Neural cell (in vitro differentiated cells): ENCODE measurements around the gene UMODL1. TPM values are rescaled to one million over a fixed set of nuclear protein-coding genes. Genes with fewer than 3 reads are reported as not detected.

Experiments
- H2AFZ ChIP-seq: fragments of 200-600, 300-800 bp; sonication (generic), shearing (Covaris generic); 2 replicates; pipeline ENCODE4 v1.6.0; 2014; ENCODE audit warnings: low read depth, mild to moderate bottlenecking, antibody characterized with exemption, low read length, moderate library complexity
- H3F3A ChIP-seq: fragments of 200-600 bp; shearing (Covaris generic); 2 replicates; pipeline ENCODE4 v1.6.1; 2016; ENCODE audit warnings: mild to moderate bottlenecking, moderate library complexity, mixed read lengths, antibody characterized with exemption, low read length; ENCODE audit not compliant: insufficient read depth, poor library complexity, severe bottlenecking
- H3K27ac ChIP-seq: fragments of 200-600, 300-800 bp; sonication (generic), shearing (Covaris generic); 2 replicates; pipeline ENCODE4 v1.5.1; 2014; ENCODE audit warnings: mild to moderate bottlenecking, low read length, moderate library complexity
- H3K27me3 ChIP-seq: fragments of 300-800, 200-600 bp; sonication (generic), shearing (Covaris generic); 2 replicates; pipeline ENCODE4 v1.6.0; 2014; ENCODE audit warnings: mild to moderate bottlenecking, low read depth, low read length, moderate library complexity; ENCODE audit not compliant: insufficient read depth
- H3K36me3 ChIP-seq: fragments of 300-800, 200-600 bp; sonication (generic), shearing (Covaris generic); 2 replicates; pipeline ENCODE4 v1.5.1; 2014; ENCODE audit warnings: mild to moderate bottlenecking, antibody characterized with exemption, low read length, moderate library complexity; ENCODE audit not compliant: insufficient read depth
- H3K4me2 ChIP-seq: fragments of 300-800, 200-600 bp; sonication (generic), shearing (Covaris generic); 2 replicates; pipeline ENCODE4 v1.6.0; 2014; ENCODE audit warnings: mild to moderate bottlenecking, low read length
- H3K4me3 ChIP-seq: fragments of 300-800, 200-600 bp; sonication (generic), shearing (Covaris generic); 2 replicates; pipeline ENCODE4 v1.5.1; 2014; ENCODE audit warnings: mild to moderate bottlenecking, low read length, moderate library complexity
- H3K79me2 ChIP-seq: fragments of 200-600 bp; shearing (Covaris generic); replicated peaks from 2 replicates; pipeline ENCODE4 v1.6.0; 2014; ENCODE audit warnings: mild to moderate bottlenecking, low read length, moderate library complexity; ENCODE audit not compliant: insufficient read depth
- H3K9ac ChIP-seq: fragments of 300-800, 200-600 bp; sonication (generic), shearing (Covaris generic); 2 replicates; pipeline ENCODE4 v1.6.1; 2016; ENCODE audit warnings: mild to moderate bottlenecking, low read length, mixed read lengths
- H3K9me2 ChIP-seq: fragments of 200-600 bp; shearing (Covaris generic); 2 replicates; pipeline ENCODE4 v1.6.1; 2016; ENCODE audit warnings: mild to moderate bottlenecking, low read length, mixed read lengths; ENCODE audit not compliant: insufficient read depth
- H3K9me3 ChIP-seq: fragments of 200-600, 300-800 bp; sonication (generic), shearing (Covaris generic); 2 replicates; pipeline ENCODE4 v1.6.1; 2016; ENCODE audit warnings: mild to moderate bottlenecking, mixed run types, low read length, moderate library complexity, mixed read lengths
- H4K20me1 ChIP-seq: fragments of 200-600 bp; shearing (Covaris generic); 2 replicates; pipeline ENCODE4 v1.6.1; 2016; ENCODE audit warnings: mild to moderate bottlenecking, mixed run types; ENCODE audit not compliant: insufficient read depth
- EP300 ChIP-seq: fragments of 450-650 bp; conservative IDR thresholded peaks from 2 replicates; pipeline ENCODE4 v1.6.1; 2014; ENCODE audit warnings: antibody characterized with exemption, mild to moderate bottlenecking, moderate library complexity; ENCODE audit not compliant: poor library complexity, severe bottlenecking
- EZH2 ChIP-seq: fragments of 200-600, 300-800 bp; shearing (Covaris generic), sonication (generic); IDR thresholded peaks from 2 replicates; pipeline ENCODE4 v1.6.1; 2014; ENCODE audit warnings: antibody characterized with exemption, low read length, borderline replicate concordance, mild to moderate bottlenecking; ENCODE audit not compliant: insufficient read depth, poor library complexity, severe bottlenecking
- MXI1 ChIP-seq: fragments of 450-650 bp; conservative IDR thresholded peaks from 2 replicates; pipeline ENCODE4 v1.6.1; 2014; ENCODE audit warnings: antibody characterized with exemption, mild to moderate bottlenecking; ENCODE audit not compliant: poor library complexity, severe bottlenecking
- POLR2AphosphoS5 ChIP-seq: IDR thresholded peaks from 2 replicates; pipeline ENCODE4 v1.6.1; 2012
- RAD21 ChIP-seq: fragments of 450-650 bp; conservative IDR thresholded peaks from 2 replicates; pipeline ENCODE4 v1.6.1; 2014; ENCODE audit warnings: antibody characterized with exemption, mild to moderate bottlenecking, moderate library complexity
- SMC3 ChIP-seq: fragments of 450-650 bp; conservative IDR thresholded peaks from 2 replicates; pipeline ENCODE4 v1.6.1; 2014; ENCODE audit warnings: antibody characterized with exemption, mild to moderate bottlenecking, moderate library complexity; ENCODE audit not compliant: poor library complexity
- TAF1 ChIP-seq: IDR thresholded peaks from 2 replicates; pipeline ENCODE4 v1.6.1; 2012; ENCODE audit warnings: low read depth
- polyA plus RNA-seq: library from polyadenylated mRNA; depleted of rRNA; stranded (reverse); fragments of >200 nt; gene quantifications from 2 replicates; pipeline ENCODE4 v1.2.3, GENCODE V29; 2014
- TF ChIP-seq, protein P1 (sequence below): IDR thresholded peaks from 2 replicates; pipeline ENCODE4 v1.6.1; 2012; ENCODE audit warnings: borderline replicate concordance
- TF ChIP-seq, protein P2 (sequence below): fragments of 450-650 bp; IDR thresholded peaks from 2 replicates; pipeline ENCODE4 v1.5.1; 2014; ENCODE audit warnings: antibody characterized with exemption, mild to moderate bottlenecking, moderate library complexity; ENCODE audit not compliant: poor library complexity, severe bottlenecking

The UMODL1 gene
- polyA plus RNA-seq, 1 donor from 2014 or later = 0.11 TPM

DNA sequence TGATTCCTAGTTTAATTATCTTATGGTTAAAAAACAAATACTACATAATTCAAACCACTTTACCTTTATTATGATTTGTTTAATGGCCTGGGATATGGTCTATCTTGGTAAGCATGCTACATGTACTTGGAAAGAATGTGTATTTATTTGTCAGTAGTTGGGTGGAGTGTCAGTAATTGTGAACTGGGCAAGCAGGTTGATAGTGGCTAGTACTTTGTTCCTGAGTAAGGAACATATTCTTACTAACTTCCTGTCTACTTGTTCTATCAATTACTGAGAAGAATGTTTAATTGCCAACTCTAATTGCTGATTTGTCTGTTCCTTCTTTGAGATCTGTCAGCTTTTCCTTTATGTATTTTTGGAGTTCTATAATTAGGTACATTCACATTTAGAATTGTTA is 98.6 kb downstream of the UMODL1 start:
- Histone ChIP-seq H3K4me3 (no peak overlapping the region), H2AFZ (no peak overlapping the region), H3K27ac (no peak overlapping the region), H3K36me3 (no peaks in the 10 kb centered on the region), H3F3A (no peaks in the 10 kb centered on the region), H4K20me1 (no peaks in the 10 kb centered on the region), H3K9me2 (no peaks in the 10 kb centered on the region), H3K4me2 (no peak overlapping the region), H3K9me3 (no peaks in the 10 kb centered on the region), H3K9ac (no peak overlapping the region), H3K79me2 (no peaks in the 10 kb centered on the region), H3K27me3 (no peaks in the 10 kb centered on the region)
- TF ChIP-seq SMC3 (no peak), MXI1 (no peak), TAF1 (no peak), POLR2AphosphoS5 (no peak), EP300 (no peak), RAD21 (no peak), EZH2 (no peak)
- TF ChIP-seq, protein P1, sequence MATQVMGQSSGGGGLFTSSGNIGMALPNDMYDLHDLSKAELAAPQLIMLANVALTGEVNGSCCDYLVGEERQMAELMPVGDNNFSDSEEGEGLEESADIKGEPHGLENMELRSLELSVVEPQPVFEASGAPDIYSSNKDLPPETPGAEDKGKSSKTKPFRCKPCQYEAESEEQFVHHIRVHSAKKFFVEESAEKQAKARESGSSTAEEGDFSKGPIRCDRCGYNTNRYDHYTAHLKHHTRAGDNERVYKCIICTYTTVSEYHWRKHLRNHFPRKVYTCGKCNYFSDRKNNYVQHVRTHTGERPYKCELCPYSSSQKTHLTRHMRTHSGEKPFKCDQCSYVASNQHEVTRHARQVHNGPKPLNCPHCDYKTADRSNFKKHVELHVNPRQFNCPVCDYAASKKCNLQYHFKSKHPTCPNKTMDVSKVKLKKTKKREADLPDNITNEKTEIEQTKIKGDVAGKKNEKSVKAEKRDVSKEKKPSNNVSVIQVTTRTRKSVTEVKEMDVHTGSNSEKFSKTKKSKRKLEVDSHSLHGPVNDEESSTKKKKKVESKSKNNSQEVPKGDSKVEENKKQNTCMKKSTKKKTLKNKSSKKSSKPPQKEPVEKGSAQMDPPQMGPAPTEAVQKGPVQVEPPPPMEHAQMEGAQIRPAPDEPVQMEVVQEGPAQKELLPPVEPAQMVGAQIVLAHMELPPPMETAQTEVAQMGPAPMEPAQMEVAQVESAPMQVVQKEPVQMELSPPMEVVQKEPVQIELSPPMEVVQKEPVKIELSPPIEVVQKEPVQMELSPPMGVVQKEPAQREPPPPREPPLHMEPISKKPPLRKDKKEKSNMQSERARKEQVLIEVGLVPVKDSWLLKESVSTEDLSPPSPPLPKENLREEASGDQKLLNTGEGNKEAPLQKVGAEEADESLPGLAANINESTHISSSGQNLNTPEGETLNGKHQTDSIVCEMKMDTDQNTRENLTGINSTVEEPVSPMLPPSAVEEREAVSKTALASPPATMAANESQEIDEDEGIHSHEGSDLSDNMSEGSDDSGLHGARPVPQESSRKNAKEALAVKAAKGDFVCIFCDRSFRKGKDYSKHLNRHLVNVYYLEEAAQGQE = no peak
- TF ChIP-seq, protein P2, sequence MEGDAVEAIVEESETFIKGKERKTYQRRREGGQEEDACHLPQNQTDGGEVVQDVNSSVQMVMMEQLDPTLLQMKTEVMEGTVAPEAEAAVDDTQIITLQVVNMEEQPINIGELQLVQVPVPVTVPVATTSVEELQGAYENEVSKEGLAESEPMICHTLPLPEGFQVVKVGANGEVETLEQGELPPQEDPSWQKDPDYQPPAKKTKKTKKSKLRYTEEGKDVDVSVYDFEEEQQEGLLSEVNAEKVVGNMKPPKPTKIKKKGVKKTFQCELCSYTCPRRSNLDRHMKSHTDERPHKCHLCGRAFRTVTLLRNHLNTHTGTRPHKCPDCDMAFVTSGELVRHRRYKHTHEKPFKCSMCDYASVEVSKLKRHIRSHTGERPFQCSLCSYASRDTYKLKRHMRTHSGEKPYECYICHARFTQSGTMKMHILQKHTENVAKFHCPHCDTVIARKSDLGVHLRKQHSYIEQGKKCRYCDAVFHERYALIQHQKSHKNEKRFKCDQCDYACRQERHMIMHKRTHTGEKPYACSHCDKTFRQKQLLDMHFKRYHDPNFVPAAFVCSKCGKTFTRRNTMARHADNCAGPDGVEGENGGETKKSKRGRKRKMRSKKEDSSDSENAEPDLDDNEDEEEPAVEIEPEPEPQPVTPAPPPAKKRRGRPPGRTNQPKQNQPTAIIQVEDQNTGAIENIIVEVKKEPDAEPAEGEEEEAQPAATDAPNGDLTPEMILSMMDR = no peak

DNA sequence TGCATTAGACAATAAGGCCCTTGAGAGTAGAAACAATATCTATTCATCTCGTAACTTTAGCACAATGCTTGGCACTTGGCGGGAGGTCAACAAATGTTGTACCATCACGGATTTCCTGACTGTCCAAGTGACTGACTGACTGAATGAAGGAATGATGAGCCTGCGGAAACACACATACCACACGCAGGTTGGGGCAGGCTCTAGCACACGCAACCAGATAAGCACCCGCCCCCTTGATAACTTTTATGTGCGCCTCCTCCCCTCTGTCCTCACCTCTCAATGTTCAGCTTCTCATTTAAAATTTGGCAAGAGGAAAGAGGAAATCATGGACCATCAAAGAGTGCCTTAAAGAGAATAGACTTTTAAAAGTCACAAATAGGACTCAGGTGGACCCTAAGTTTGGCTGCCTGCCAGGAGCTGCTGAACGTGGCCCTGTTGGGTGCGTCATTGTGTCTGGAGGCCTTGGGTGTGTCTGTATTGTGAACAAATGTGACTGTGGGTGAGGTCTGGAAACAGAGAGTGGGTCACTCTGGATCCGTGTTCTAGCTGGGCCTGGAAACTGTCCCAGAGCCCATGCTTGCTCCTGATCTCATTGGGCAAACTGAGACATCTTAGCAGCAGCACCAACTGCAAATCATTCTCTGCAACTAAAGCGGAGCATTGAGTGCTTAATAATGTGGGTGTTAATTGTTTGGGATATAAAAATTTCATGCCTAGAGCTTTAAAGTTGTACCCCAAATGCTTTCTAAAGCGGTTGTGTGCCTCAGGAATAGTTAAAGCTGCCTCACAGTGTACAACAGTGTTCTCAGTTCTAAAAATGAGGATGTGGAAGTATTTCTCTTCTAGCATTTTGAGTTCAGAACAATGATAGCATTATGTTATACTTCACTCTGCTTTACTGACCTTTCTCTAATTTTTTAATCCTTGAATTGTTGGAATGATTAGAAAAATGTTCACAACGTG is 100.3 kb downstream of the UMODL1 start:
- no peaks in the 10 kb centered on the region for H3K27me3 ChIP-seq
- no peaks in the 10 kb centered on the region for H3K9me2 ChIP-seq
- H3K36me3 ChIP-seq = no peaks in the 10 kb centered on the region
- TF ChIP-seq POLR2AphosphoS5 (no peak), TAF1 (no peak), SMC3 (no peak), EZH2 (no peak), EP300 (no peak), RAD21 (no peak), MXI1 (no peak)
- TF ChIP-seq, protein P1 = no peak
- TF ChIP-seq, protein P2 = no peak
- H3K9me3 ChIP-seq = no peaks in the 10 kb centered on the region
- H3K27ac ChIP-seq = no peak overlapping the region
- H3K9ac ChIP-seq = no peak overlapping the region
- H4K20me1 ChIP-seq = no peaks in the 10 kb centered on the region
- H3K4me2 ChIP-seq = no peak overlapping the region
- no peaks in the 10 kb centered on the region for H3K79me2 ChIP-seq
- no peak overlapping the region for H3K4me3 ChIP-seq
- no peaks in the 10 kb centered on the region for H3F3A ChIP-seq
- no peak overlapping the region for H2AFZ ChIP-seq
